GM20431 (cell line): ENCODE data around the gene SORD.
"Not testable (repeated sequence)": the region's sequence is repeated elsewhere in the genome, so short reads cannot be mapped to it uniquely, and the experiment has no call there.

Experiments
- in situ Hi-C: fragments of 300-500 bp; cut with MseI, MboI; formaldehyde crosslinking; loops from one replicate; pipeline ENCODE4 v1.15.0; 2020; ENCODE audit warnings: low sequenced_read_pairs; ENCODE audit not compliant: unreplicated experiment

The SORD gene

DNA sequence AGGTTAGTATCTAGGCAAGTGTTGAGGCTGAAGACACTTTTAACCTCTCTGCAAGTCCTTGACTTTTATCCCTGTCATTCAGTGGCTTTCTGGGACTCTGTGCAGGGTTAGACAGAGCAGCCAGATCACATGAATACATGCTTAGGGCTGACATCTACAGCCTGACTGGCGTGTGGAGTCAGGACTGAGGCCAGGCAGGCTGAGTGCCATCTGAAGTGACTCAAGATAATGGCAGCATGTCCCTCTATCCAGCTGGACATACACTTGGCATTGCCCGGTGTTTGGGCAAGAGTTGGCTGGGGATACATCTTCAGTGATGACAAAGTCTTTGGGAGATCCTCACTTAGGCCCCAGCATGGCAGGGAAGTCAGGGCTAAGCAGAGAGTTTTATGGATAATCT lies 68.6 kb downstream of the SORD start:
- in situ Hi-C loops, result no loop called here

DNA sequence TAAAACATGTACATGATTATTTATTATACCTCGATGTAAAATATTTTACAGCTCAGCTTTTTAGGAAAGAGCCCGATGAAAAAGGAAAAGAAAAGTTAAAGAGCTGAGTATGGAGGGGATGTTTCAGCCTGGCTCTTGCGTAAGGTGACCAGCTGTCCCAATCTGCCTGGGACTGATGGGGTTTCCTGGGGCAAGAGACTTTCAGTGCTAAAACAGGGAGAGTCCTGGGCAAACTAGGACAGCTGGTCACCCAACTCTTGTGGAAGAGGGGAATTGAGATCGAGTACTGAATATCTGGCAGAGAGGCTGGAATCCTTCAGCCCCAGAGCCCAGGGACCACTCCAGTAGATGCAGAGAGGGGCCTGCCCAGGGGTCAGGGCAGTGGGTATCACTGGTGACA lies 70.0 kb downstream of the SORD start:
- in situ Hi-C loops, result no loop called here

DNA sequence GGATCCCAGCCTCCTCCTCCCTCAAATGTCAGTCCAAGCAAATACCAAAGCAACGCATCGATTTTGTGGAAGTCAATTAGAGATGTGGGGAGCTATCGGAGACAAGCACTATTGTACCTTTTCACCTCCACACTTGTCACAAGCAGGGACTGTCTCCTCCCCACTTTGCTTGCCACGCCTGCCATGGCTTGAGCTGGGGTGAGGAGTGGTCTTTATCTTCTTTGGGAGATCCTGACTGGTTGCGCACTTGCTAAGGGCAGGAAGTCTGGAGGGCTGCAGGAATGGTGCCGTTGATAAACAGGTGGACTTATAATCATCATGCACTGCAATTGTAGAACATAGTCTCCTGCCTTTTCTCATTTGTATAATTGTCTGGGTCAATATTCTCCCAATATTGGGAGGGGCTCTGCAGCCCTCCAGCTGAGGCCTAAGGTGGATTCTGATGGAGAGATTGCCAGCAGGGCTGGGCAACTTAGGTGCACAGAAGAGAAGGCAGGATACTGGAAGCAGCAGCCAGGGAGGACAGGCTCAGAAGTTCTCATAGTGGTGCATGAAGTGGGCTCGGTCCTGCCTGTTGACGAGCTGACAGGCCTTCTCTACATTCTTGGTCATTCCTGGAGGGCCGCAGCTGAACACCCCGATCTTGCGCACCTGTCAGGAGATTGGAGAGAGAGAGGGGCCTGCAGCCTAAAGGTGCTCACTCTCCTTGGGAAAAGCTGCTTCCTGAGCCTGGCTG lies 70.8 kb downstream of the SORD start:
- in situ Hi-C loops, result no loop called here

DNA sequence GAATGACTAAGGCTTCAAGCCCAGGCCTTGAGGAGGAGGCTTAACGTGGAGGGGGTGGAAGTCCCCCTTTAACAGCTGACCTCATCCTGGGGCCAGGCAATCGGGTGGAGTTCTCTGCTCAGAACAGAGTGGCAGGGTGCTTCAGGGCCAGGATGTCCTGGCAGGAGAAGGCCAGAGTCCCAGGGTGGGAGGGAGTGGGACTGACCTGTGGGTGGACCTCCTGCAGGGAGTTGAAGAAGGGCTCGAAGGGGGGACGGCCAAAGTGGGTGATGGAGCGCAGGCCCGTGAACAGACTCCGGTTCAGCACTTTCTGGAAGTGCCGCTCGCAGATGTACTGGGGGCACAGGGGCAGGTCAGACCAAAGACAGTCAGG lies 71.3 kb downstream of the SORD start:
- in situ Hi-C loops, result no loop called here

DNA sequence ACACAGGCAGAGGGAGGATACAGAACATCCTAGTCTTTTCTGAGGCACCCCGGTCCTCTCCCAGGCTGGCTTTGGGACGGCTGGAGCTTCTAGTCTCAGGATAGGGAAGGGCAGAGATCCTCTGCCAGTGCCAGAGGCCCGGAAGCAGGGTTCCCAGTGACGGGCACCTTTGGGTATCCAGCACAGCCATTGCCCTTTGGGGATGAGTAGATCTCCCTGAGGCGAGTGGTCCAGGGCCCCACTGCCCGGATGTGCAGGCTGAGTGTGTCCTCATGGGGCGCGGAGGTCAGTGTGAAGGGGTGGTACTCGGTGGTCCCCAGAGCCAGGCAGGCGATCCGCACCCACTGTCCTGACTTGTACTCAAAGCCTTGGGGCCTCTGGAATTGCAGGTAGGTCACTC lies 72.7 kb downstream of the SORD start:
- in situ Hi-C loops, result no loop called here

GRCh38 chr15:45097466-45097865 lies 74.5 kb downstream of the SORD start:
- in situ Hi-C loops, result no loop called here

DNA sequence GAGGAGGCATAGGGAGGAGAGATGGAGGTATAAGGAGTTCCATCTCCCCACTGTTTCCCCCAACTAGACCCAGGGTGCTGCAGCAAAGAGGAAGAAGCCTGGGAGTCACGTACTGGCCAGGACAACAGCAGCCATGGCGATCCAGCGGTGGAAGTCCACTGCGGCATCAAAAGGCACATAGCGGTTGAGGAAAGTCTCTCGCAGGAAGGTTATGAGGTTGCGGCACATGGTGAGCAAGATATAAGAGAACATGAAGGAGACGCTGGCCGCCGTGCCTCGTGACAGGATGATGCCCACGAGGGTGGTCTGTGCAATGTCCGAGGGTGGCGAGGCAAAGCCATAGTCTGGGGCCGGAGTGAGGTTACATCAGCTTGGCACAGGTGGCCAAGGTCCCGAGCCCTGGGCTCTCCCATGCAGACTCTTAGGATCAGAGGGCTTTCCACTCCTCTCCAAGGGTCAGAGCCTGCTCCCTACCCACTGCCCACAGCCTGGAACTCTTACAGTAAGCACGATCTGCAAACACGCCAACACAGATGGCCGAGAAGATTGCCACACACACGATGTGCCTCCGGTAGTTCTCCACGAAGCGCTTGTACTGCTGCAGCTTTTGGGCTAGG lies 76.7 kb downstream of the SORD start:
- in situ Hi-C loops, result no loop called here

- in situ Hi-C loops, result no loop called here
Observed at GRCh38 chr15:45100884-45101625, 78.1 kb downstream of the SORD start.

- in situ Hi-C loops, result no loop called here
Observed at GRCh38 chr15:45101749-45102148, 78.8 kb downstream of the SORD start.

DNA sequence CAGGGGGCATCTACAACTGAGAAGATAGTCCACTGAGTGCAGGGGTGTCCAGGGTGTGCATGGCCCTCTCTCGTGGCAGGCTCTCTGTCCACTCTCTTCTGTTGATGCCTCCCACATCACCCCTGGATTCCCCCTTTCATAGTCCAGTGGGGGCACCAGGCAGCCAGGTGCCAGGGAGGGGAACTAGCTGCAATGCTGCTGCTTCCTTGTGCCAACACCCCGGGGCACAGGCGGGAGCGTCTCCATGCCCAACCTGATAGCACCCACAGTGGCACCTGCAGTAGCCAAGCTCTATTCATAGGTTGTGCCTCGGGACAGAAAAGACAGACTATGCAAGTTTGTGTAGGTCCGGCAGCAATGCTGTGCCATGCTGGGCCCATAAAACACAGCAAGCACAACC lies 79.2 kb downstream of the SORD start:
- in situ Hi-C loops, result no loop called here

DNA sequence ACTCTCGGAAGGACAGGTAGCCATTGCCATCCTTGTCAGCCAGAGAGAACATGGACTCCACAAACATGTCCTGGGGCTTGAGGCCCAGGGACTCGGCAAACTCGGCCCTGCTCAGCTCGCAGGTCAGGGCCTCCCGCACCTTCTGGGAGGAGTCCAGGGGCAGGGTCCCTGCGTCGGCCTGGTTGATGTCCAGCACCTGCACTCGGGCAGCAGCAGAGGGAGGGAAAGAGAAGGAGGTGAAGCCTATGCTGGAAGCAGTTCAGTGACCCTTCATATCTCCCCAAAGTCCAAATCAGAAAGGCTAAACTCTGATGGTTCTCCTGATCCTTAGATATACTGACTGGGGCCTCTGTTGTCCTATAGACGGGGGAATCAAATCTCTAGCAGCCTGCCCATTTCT lies 81.2 kb downstream of the SORD start:
- in situ Hi-C loops, result not testable (repeated sequence)

DNA sequence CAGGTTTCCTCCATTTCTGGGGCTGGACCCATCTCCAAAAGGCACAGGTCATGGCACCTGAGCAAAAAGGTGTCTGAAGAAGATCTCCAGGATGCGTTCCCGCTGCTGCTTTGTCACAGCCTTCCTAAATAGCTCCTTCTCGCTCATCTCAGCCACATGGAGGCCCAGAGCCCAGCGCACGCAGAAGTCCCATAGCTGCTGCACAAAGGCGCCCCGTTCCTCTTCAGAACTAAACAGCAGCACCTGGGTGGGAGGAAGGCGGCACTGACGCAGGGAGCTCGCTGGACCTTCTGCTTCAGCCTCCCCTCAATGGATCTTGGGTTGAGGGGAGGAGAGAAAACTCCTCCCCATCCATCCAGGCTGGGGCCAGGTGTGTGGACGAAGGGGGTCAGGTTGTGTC lies 82.6 kb downstream of the SORD start:
- in situ Hi-C loops, result no loop called here

GRCh38 chr15:45106002-45106790 lies 83.2 kb downstream of the SORD start:
- in situ Hi-C loops, result no loop called here

DNA sequence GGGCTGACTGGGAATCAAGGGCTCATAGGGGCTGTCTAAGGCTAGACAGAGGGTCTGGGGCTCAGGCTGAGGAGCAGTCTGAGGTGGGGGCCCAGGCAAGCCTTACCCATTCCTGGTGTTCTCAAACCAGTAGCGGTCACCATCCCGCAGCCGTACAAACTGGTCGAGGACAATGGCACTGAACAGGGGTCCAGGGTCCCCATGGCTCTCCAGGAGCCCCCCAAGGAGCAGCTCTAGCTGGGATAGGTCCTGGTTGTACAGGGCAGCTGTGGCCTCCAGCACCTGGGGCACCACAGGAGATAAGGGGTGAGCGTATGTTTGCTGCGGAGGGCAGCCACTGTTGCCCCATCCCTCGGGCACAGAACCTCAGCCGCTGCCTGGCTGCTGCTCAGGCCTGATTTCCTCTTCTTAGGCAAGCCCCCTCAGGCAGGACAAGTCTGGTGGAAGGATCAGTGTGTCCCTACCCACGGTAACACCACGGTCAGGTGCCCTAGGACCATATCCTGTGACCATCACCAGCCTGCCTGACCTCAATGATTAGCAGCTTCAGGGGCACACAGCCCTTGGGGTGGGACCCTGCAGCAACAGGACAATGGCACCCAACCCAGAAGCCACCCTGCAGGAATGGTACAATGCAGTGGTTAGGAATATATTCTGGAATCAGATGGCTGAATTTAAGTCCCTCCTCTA lies 85.1 kb downstream of the SORD start:
- in situ Hi-C loops, result no loop called here

GRCh38 chr15:45110256-45110820 lies 87.3 kb downstream of the SORD start:
- in situ Hi-C loops, result no loop called here

DNA sequence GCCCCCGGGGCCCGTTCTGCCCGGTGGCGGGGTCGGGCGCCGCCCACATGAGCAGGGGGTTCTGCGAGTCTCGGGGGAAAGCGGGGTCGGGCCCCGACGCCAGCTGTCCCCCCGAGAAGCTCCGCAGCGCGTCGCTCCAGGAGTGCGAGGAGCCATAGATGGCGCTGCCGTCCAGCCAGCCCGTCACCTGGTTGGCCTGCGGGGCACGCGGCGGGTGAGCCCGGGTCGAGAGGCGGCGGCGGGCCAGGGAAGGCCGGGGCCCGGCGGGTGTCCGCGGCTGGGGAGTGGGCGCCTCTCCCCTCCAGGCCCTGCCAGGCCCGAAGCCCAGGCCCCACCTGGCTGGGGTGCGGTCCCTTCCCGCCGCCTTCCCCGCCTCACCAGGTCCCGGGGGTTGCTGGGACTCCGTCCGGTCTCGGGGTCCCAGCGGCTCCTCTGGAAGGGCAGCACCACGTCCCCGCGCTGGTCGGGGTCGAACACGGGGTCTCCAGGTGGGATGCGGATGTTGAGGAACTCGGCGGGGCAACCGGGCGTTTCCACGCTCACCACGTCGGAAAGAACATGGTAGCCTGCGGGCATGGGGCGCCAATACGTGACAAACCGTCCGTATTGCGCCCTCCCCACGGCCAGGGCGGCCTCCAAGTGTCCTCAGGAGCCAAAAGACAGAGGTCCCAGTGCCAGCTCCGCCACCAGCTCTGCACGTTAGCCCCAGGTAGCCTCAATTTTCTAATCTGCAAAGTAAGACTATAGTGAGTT lies 88.6 kb downstream of the SORD start:
- in situ Hi-C loops, result no loop called here

DNA sequence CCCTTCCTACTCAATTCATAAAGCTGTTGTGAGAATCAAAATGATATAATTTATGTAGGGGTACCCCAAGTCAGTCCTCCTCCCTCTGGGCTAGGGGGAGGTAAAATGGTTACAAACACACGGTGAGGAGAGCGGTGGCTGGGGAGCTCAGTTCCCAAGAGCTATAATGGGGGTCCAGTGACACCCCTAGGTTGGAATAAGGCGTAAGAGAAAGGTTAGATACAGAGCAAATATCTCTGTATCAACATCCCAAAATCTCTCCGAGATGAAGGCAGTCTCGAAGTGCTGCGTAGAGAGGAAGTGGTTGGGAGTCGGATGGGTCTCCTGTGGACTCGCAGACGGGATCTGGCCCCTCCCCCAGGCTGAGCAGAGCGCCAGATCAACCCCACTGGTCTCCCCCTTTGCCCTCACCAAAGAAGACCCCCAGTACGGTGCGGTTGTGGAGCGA lies 89.2 kb downstream of the SORD start:
- in situ Hi-C loops, result no loop called here

DNA sequence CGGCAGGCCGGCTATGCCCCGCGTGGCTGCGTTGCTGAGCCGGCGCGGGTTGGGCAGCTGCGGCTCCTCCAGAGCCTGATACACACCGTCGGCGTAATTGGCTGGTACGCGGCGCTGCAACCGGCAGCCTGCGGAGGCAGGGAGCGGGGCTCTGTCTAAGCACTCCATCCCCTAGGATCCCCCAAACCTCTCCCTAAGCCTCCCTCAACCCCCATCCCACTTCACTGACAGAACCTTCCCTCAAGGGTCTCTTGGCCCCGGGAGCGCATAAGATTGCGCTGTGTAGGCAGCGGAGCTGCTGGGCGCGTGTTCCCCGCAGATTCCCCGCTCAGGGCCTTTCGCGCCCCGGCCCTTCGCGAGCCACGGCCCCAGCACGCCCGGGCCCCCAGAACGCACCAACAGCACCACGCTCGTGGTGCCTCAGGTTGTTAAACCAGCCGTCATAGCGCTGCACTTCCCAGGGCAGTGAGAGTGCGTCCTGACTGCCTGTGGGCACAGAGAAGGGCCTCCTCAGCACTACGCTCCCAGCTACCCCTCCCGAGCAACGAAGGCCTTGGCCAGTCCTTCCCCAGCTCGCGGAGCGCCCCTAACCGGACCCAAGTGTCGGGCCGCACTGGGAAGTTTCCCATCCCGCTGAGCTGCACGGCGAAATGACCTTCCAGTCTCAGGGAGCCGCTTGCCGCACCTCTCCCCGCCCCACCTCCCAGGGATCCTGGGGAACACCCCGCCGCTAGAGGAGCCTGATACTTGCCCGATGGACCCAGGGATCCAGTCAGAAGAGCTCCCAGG lies 89.8 kb downstream of the SORD start:
- in situ Hi-C loops, result no loop called here
